H1 (cell line): ENCODE data around the gene PTBP1. TPM values are rescaled to one million over a fixed set of nuclear protein-coding genes. Genes with fewer than 3 reads are reported as not detected.

ENCODE experiments used
- CTCF ChIA-PET: fragments of 300-600 bp; sonication (Branson Sonifier 250); formaldehyde crosslinking; loops from one replicate; lab custom pipeline; 2021; ENCODE audit not compliant: partially characterized antibody; lab: Charles Lee
- POLR2A ChIA-PET: fragments of 300-600 bp; sonication (Branson Sonifier 250); formaldehyde crosslinking; loops from one replicate; lab custom pipeline; 2021; ENCODE audit warnings: inconsistent platforms; ENCODE audit not compliant: partially characterized antibody; lab: Charles Lee
- DNase-seq, 2 experiments: peaks; one replicate each; pipeline versions ENCODE4 v3.0.0 to v3.0.0-alpha.2; 2010 to 2022; ENCODE audit warnings: low spot score in 2 of 2, low read depth in 1 of 2, mixed read lengths in 1 of 2
- FAIRE-seq: peaks from 2 replicates; lab custom pipeline; 2011; peaks lifted over from hg19 to GRCh38; lab: Jason Lieb, UNC
- H2AFZ ChIP-seq: 2 replicates; pipeline ENCODE4 v1.8.1; 2012; ENCODE audit warnings: low read length, inconsistent platforms
- H2AK5ac ChIP-seq: 2 replicates; pipeline ENCODE4 v1.6.1; 2013; ENCODE audit warnings: low read depth, low read length
- H2BK120ac ChIP-seq: replicated peaks from 2 replicates; pipeline ENCODE3; 2013; ENCODE audit warnings: low read depth, low read length, inconsistent platforms
- H2BK12ac ChIP-seq: 2 replicates; pipeline ENCODE4 v1.6.1; 2013; ENCODE audit warnings: low read depth, low read length
- H2BK15ac ChIP-seq: 2 replicates; pipeline ENCODE4 v1.6.1; 2013; ENCODE audit warnings: low read length
- H2BK20ac ChIP-seq: 2 replicates; pipeline ENCODE4 v1.6.1; 2013; ENCODE audit warnings: low read length
- H2BK5ac ChIP-seq: 2 replicates; pipeline ENCODE4 v1.6.1; 2013; ENCODE audit warnings: low read depth, low read length
- H3K14ac ChIP-seq: 2 replicates; pipeline ENCODE4 v1.6.1; 2013; ENCODE audit warnings: inconsistent platforms; ENCODE audit not compliant: insufficient read length
- H3K18ac ChIP-seq: 2 replicates; pipeline ENCODE4 v1.6.1; 2013; ENCODE audit warnings: low read length; ENCODE audit errors: extremely low read depth
- H3K23ac ChIP-seq: 2 replicates; pipeline ENCODE4 v1.6.1; 2013; ENCODE audit warnings: inconsistent platforms; ENCODE audit not compliant: insufficient read length
- H3K23me2 ChIP-seq: 2 replicates; pipeline ENCODE4 v1.6.1; 2013; ENCODE audit warnings: low read depth, low read length
- H3K27ac ChIP-seq: 2 replicates; pipeline ENCODE4 v1.6.1; 2011; ENCODE audit warnings: low read depth, low read length, inconsistent platforms
- H3K27me3 ChIP-seq, 4 experiments: replicated peaks in 1 of 4; 1 replicate in 1 of 4; 2 replicates in 3 of 4; pipeline versions ENCODE4 v1.6.1 to v1.8.1; 2011 to 2013; ENCODE audit warnings: low read length in 3 of 4, mild to moderate bottlenecking in 3 of 4, inconsistent platforms in 2 of 4, mixed read lengths in 2 of 4, moderate library complexity in 1 of 4; ENCODE audit not compliant: control insufficient read depth in 3 of 4, insufficient read depth in 3 of 4; ENCODE audit errors: extremely low read depth in 1 of 4
- H3K36me3 ChIP-seq, 4 experiments: 2 replicates each; pipeline versions ENCODE4 v1.6.1 to v1.8.1; 2011 to 2013; ENCODE audit warnings: mild to moderate bottlenecking in 4 of 4, low read length in 3 of 4, moderate library complexity in 2 of 4, control low read depth in 1 of 4, inconsistent platforms in 1 of 4; ENCODE audit not compliant: insufficient read depth in 4 of 4, control insufficient read depth in 2 of 4
- H3K4ac ChIP-seq: replicated peaks from 2 replicates; pipeline ENCODE3; 2013; ENCODE audit warnings: low read length, low read depth, mixed read lengths, inconsistent platforms; ENCODE audit not compliant: insufficient read length
- H3K4me1 ChIP-seq, 4 experiments: replicated peaks in 1 of 4; 1 replicate in 1 of 4; 2 replicates in 3 of 4; pipeline versions ENCODE4 v1.6.1 to v1.8.1; 2011 to 2013; ENCODE audit warnings: low read length in 3 of 4, inconsistent platforms in 2 of 4, mixed read lengths in 1 of 4; ENCODE audit not compliant: insufficient read depth in 4 of 4, control insufficient read depth in 3 of 4
- H3K4me2 ChIP-seq, 2 experiments: 2 replicates each; pipeline versions ENCODE4 v1.6.1 to v1.8.1; 2011 to 2013; ENCODE audit warnings: low read depth in 2 of 2, low read length in 2 of 2, control low read depth in 1 of 2, inconsistent platforms in 1 of 2, mild to moderate bottlenecking in 1 of 2; ENCODE audit not compliant: insufficient read depth in 1 of 2
- H3K4me3 ChIP-seq, 4 experiments: fragments of 200-600, 300-600 bp in 1 of 4; sonication (generic), shearing (Covaris generic), sonication (Bioruptor Twin) in 1 of 4; 2 replicates each; pipeline versions ENCODE4 v1.5.1 to v1.8.1; 2011 to 2016; ENCODE audit warnings: low read length in 4 of 4, low read depth in 3 of 4, control low read depth in 2 of 4, inconsistent platforms in 2 of 4, mild to moderate bottlenecking in 2 of 4, mixed read lengths in 1 of 4, moderate library complexity in 1 of 4; ENCODE audit not compliant: insufficient read depth in 2 of 4; ENCODE audit errors: extremely low read depth in 1 of 4
- H3K56ac ChIP-seq: replicated peaks from 2 replicates; pipeline ENCODE3; 2013; ENCODE audit warnings: low read depth, mild to moderate bottlenecking, mixed read lengths, low read length, inconsistent platforms; ENCODE audit not compliant: insufficient read length
- H3K79me1 ChIP-seq: 2 replicates; pipeline ENCODE4 v1.6.1; 2013; ENCODE audit warnings: low read depth, low read length, control low read depth
- H3K79me2 ChIP-seq, 2 experiments: 2 replicates each; pipeline versions ENCODE4 v1.6.1 to v1.8.1; 2012 to 2013; ENCODE audit warnings: low read length in 2 of 2, mild to moderate bottlenecking in 2 of 2, inconsistent platforms in 1 of 2; ENCODE audit not compliant: insufficient read depth in 2 of 2, control insufficient read depth in 1 of 2
- H3K9ac ChIP-seq, 4 experiments: replicated peaks in 1 of 4; 1 replicate in 1 of 4; 2 replicates in 3 of 4; pipeline versions ENCODE4 v1.6.1 to v1.8.1; 2011 to 2013; ENCODE audit warnings: low read depth in 3 of 4, low read length in 3 of 4, control low read depth in 2 of 4, mild to moderate bottlenecking in 2 of 4, moderate library complexity in 2 of 4, inconsistent platforms in 1 of 4; ENCODE audit errors: extremely low read depth in 1 of 4
- H3K9me3 ChIP-seq, 2 experiments: 2 replicates each; pipeline versions ENCODE4 v1.6.1 to v1.8.1; 2012 to 2013; ENCODE audit warnings: mild to moderate bottlenecking in 2 of 2, moderate library complexity in 2 of 2, control low read depth in 1 of 2, inconsistent platforms in 1 of 2, low read depth in 1 of 2, low read length in 1 of 2, mixed read lengths in 1 of 2; ENCODE audit not compliant: insufficient read depth in 2 of 2
- H4K20me1 ChIP-seq, 2 experiments: replicated peaks in 1 of 2; 2 replicates each; pipeline versions ENCODE3 to v1.8.1; 2011 to 2013; ENCODE audit warnings: inconsistent platforms in 2 of 2, low read length in 2 of 2, mild to moderate bottlenecking in 1 of 2; ENCODE audit not compliant: insufficient read depth in 2 of 2, control insufficient read depth in 1 of 2
- H4K5ac ChIP-seq: 2 replicates; pipeline ENCODE4 v1.6.1; 2013; ENCODE audit warnings: low read length, low read depth, mixed read lengths, inconsistent platforms; ENCODE audit not compliant: insufficient read length
- H4K8ac ChIP-seq: 2 replicates; pipeline ENCODE4 v1.8.0; 2013; ENCODE audit warnings: mild to moderate bottlenecking, moderate library complexity, low read length, inconsistent platforms; ENCODE audit not compliant: insufficient read depth; ENCODE audit errors: extremely low read depth
- H4K91ac ChIP-seq: replicated peaks from 2 replicates; pipeline ENCODE3; 2013; ENCODE audit warnings: low read length, mixed read lengths, inconsistent platforms; ENCODE audit not compliant: insufficient read length
- BCL11A ChIP-seq, 2 experiments: IDR thresholded peaks; one replicate each; pipeline ENCODE4 v1.6.1; 2011; ENCODE audit warnings: low read depth in 2 of 2, low read length in 2 of 2, mild to moderate bottlenecking in 2 of 2
- CTBP2 ChIP-seq: IDR thresholded peaks from 2 replicates; pipeline ENCODE4 v1.7.0; 2011; ENCODE audit warnings: borderline replicate concordance, mild to moderate bottlenecking, moderate library complexity, mixed read lengths, low read length; ENCODE audit not compliant: insufficient read depth, insufficient read length
- FOSL1 ChIP-seq: IDR thresholded peaks from 2 replicates; pipeline ENCODE4 v1.6.1; 2011; ENCODE audit warnings: mild to moderate bottlenecking, low read depth, low read length, moderate library complexity; ENCODE audit not compliant: insufficient read depth
- HDAC6 ChIP-seq: IDR thresholded peaks from one replicate; pipeline ENCODE4 v1.7.1; 2012; ENCODE audit warnings: low read depth, mild to moderate bottlenecking, inconsistent platforms, low read length, moderate library complexity
- JUND ChIP-seq: IDR thresholded peaks from 2 replicates; pipeline ENCODE4 v1.6.1; 2011; ENCODE audit warnings: mild to moderate bottlenecking, improper control_type of control experiment, low read length
- KDM5A ChIP-seq: fragments of 200-600 bp; IDR thresholded peaks from 2 replicates; pipeline ENCODE4 v1.7.1; 2012; ENCODE audit warnings: mild to moderate bottlenecking, low read length, inconsistent platforms, mixed read lengths
- PHF8 ChIP-seq: fragments of 200-600 bp; sonication (generic); conservative IDR thresholded peaks from 2 replicates; pipeline ENCODE4 v1.7.1; 2012; ENCODE audit warnings: low read depth, mild to moderate bottlenecking, inconsistent platforms, low read length, moderate library complexity
- POLR2A ChIP-seq, 2 experiments: IDR thresholded peaks; 1 replicate in 1 of 2; 2 replicates in 1 of 2; pipeline ENCODE4 v1.6.1; 2011; ENCODE audit warnings: low read depth in 2 of 2, low read length in 2 of 2, mild to moderate bottlenecking in 2 of 2; ENCODE audit errors: control extremely low read depth in 1 of 2
- TBP ChIP-seq: IDR thresholded peaks from 2 replicates; pipeline ENCODE4 v1.6.1; 2011; ENCODE audit warnings: low read depth, low read length, improper control_type of control experiment
- WGBS, 2 experiments: shearing (Covaris generic) in 1 of 2; methylation state at CpG; one replicate each; pipeline versions ENCODE4 v1.1.6 to v1.1.7; 2013 to 2015; ENCODE audit warnings: low lambda C conversion rate in 2 of 2, mixed read lengths in 2 of 2, inconsistent platforms in 1 of 2, low coverage in 1 of 2, missing lambda C conversion rate in 1 of 2; ENCODE audit not compliant: insufficient replicate concordance in 2 of 2, insufficient coverage in 1 of 2, insufficient read length in 1 of 2; ENCODE audit errors: extremely low coverage in 1 of 2, missing lambda C conversion rate in 1 of 2; 5-methylcytosine and 5-hydroxymethylcytosine counted together
- polyA plus RNA-seq, 7 experiments: library from polyadenylated mRNA; depleted of rRNA in 3 of 7; stranded (reverse) in 5 of 7; unstranded in 2 of 7; fragments of >200 nt in 5 of 7; fragments of 200-250 nt in 2 of 7; gene quantifications; 1 replicate in 5 of 7; 2 replicates in 1 of 7; 4 replicates in 1 of 7; pipeline versions ENCODE4 v1.2.1 to v1.2.3, GENCODE V29; 2011 to 2013; ENCODE audit warnings: missing spikeins in 2 of 7, mixed read lengths in 2 of 7
- total RNA-seq: library from RNA; stranded (reverse); fragmentation: NEBNext Ultra II Directional; extraction: Animal tissue kit (Norgen Biotek cat#: 25700); gene quantifications from 2 replicates; pipeline ENCODE4 v1.2.1, GENCODE V29; 2021
- TF ChIP-seq, protein P1 (sequence below): IDR thresholded peaks from 2 replicates; pipeline ENCODE4 v1.6.1; 2012; ENCODE audit warnings: inconsistent platforms
- TF ChIP-seq, protein P2 (sequence below): IDR thresholded peaks from 2 replicates; pipeline ENCODE4 v1.6.1; 2011; ENCODE audit warnings: low read length, improper control_type of control experiment

The PTBP1 gene
- total and polyA plus RNA-seq, 2 of the 8 experiments (the other 6 are each of a cell fraction or from before 2014, with no cell fraction given): 528 to 888 TPM

DNA sequence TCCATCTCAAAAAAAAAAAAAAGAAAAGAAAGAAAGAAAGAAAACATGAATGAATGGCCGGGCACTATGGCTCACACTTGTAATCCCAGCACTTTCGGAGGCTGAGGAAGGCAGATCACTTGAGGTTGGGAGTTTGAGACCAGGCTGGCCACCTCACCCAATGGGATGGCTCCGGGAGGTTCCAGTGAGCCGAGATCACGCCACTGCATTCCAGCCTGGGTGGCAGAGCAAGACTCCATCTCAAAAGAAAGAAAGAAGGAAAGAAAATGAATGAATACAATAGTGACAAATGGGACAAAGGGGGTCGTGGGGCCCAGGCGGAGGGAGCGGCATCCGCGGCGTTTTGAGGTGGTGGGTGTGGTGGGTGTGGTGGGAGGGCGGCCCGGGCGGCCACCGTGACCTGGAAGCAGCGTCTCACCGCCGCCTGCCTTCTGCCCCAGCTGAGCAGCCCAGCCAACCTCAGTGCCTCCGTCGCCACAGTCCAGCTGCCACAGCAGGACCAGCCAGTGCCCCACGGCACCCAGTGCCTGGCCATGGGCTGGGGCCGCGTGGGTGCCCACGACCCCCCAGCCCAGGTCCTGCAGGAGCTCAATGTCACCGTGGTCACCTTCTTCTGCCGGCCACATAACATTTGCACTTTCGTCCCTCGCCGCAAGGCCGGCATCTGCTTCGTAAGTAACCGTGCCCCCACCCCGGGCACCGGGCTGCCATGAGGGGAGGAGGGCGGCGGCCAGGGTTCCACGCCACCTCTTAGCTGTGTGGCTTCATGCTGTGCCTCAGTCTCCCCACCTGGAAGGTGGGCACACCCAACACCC lies 48.7 kb downstream of the PTBP1 start:
- Histone ChIP-seq H3K27me3 (peaks cover 7 to 21% (median 16%) of the 10 kb centered on the region in 4 experiments), H2BK12ac (no peak overlapping the region; the same call in 1 of the 2 replicates), H3K23me2 (peaks cover 6% of the 10 kb centered on the region; the same call in 1 of the 2 replicates), H2BK120ac (no peak overlapping the region), H3K18ac (no peak overlapping the region), H3K4ac (no peak overlapping the region), H3K36me3 (no peaks in the 10 kb centered on the region), H4K5ac (no peak overlapping the region), H3K4me1 (peaks cover 0 to 6% (median 4%) of the 10 kb centered on the region in 4 experiments; a peak in 4 of 7 replicates), H3K9me3 (no peaks in the 10 kb centered on the region), H2BK20ac (no peak overlapping the region), H2AFZ (no peak overlapping the region), H3K9ac (no peak overlapping the region), H3K79me1 (no peaks in the 10 kb centered on the region), H2BK5ac (no peak overlapping the region), H2AK5ac (no peak overlapping the region), H4K20me1 (no peaks in the 10 kb centered on the region), H3K27ac (no peak overlapping the region), H3K56ac (no peak overlapping the region), H4K91ac (no peak overlapping the region), H3K4me2 (no peak overlapping the region), H3K79me2 (no peaks in the 10 kb centered on the region), H3K14ac (no peak overlapping the region), H2BK15ac (no peak overlapping the region), H3K23ac (no peak overlapping the region), H3K4me3 (no peak overlapping the region), H4K8ac (no peak overlapping the region)
- no peak for FAIRE-seq
- no peak for DNase-seq
- ChIA-PET CTCF (interaction anchor here (1.0 to 3.1 kb wide), 4 partner anchors 10 to 104 kb away, joined by 3 to 18 read pairs (median 6); no protein-coding TSS in a partner anchor), POLR2A (interaction anchor here (0.6 to 1.4 kb wide), 4 partner anchors 10 to 183 kb away, joined by 3 to 5 read pairs (median 4); no protein-coding TSS in a partner anchor)
- WGBS, 2 experiments: 87% methylated on average over 21 of the region's 37 CpGs; no CpG with 5 or more reads in 1 of the 2 experiments
- TF ChIP-seq CTBP2: no peak
- no peak for TF ChIP-seq JUND
- TF ChIP-seq PHF8: no peak
- TF ChIP-seq BCL11A (IDR thresholded peaks at IDR 0.05; ENCODE audit: low read depth in 2 of 2, low read length in 2 of 2): no peak
- no peak for TF ChIP-seq KDM5A
- no peak for TF ChIP-seq HDAC6
- no peak for TF ChIP-seq POLR2A (IDR thresholded peaks at IDR 0.05; ENCODE audit: control extremely low read depth in 1 of 2, low read depth in 2 of 2, low read length in 2 of 2)
- no peak for TF ChIP-seq TBP
- TF ChIP-seq, protein P1, sequence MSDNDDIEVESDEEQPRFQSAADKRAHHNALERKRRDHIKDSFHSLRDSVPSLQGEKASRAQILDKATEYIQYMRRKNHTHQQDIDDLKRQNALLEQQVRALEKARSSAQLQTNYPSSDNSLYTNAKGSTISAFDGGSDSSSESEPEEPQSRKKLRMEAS: no peak
- TF ChIP-seq, protein P2, sequence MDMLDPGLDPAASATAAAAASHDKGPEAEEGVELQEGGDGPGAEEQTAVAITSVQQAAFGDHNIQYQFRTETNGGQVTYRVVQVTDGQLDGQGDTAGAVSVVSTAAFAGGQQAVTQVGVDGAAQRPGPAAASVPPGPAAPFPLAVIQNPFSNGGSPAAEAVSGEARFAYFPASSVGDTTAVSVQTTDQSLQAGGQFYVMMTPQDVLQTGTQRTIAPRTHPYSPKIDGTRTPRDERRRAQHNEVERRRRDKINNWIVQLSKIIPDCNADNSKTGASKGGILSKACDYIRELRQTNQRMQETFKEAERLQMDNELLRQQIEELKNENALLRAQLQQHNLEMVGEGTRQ: no peak
- no peak for TF ChIP-seq FOSL1
